ENCODE measurements around the gene PAX7. TPM values are rescaled to one million over a fixed set of nuclear protein-coding genes. Genes with fewer than 3 reads are reported as not detected.

The PAX7 gene
- total RNA-seq, 2 donors from 2014 or later = not detected

DNA sequence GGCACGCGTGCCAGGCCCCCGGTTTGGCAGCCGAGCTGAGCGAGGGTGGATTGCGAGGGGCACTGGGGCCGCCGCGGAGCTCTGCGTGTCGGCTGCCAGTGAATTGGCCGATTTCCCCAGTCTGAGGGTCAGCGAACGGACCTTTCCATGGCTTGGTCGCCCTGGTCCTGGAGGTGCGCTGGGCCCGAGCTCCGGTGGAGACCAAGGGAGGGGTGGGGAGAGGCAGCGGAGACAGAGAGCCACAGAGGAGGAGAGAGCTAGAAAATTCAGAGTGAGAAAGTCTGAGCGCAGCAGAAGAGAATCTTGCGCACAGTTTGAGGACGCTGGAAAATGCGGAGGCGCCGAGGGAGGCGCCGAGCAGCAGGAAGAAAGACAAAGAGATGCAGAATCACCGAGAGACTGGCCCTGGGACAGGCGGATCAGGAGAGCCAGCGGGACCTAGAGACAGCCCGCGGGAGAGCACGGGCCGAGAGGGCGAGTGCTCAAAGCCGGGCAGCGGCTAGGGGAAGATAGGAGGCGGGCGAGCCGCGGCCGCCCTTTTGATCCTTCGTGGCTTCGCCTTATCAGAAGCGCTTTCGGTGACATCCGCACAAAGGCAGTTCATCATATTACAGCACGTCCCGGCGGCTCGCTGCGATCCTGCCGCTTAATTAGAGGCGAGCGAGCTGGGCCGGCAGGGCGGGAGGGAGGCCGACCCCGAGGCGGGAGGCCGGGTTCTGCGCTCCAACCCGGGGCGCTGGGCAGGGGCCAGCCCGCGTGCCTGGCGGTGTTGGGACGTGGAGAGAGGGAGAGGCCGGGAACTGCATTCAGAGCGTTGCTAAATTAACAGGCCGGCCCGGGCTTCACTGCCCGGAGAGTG is 12.7 kb downstream of the PAX7 start:
- H3K27me3 ChIP-seq (replicated peaks; ENCODE audit: insufficient read depth) = peaks cover 24% of the 10 kb centered on the region
- DNase-seq (ENCODE audit: low spot score) (no peak), ATAC-seq (ENCODE audit: insufficient number of reproducible peaks, low FRiP score, low read depth) (no peak)
- H3K4me1 ChIP-seq (ENCODE audit: control insufficient read depth in 1 of 2, low read depth in 2 of 2) = peaks cover 0 to 9% of the 10 kb centered on the region in 2 donors
- H3K4me3 ChIP-seq = no peak overlapping the region
- TF ChIP-seq, protein P1, sequence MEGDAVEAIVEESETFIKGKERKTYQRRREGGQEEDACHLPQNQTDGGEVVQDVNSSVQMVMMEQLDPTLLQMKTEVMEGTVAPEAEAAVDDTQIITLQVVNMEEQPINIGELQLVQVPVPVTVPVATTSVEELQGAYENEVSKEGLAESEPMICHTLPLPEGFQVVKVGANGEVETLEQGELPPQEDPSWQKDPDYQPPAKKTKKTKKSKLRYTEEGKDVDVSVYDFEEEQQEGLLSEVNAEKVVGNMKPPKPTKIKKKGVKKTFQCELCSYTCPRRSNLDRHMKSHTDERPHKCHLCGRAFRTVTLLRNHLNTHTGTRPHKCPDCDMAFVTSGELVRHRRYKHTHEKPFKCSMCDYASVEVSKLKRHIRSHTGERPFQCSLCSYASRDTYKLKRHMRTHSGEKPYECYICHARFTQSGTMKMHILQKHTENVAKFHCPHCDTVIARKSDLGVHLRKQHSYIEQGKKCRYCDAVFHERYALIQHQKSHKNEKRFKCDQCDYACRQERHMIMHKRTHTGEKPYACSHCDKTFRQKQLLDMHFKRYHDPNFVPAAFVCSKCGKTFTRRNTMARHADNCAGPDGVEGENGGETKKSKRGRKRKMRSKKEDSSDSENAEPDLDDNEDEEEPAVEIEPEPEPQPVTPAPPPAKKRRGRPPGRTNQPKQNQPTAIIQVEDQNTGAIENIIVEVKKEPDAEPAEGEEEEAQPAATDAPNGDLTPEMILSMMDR (IDR thresholded peaks at IDR 0.05) = no peak
- no peaks in the 10 kb centered on the region for H3K9me3 ChIP-seq
- no peaks in the 10 kb centered on the region for H3K36me3 ChIP-seq
- H3K27ac ChIP-seq = no peak overlapping the region

DNA sequence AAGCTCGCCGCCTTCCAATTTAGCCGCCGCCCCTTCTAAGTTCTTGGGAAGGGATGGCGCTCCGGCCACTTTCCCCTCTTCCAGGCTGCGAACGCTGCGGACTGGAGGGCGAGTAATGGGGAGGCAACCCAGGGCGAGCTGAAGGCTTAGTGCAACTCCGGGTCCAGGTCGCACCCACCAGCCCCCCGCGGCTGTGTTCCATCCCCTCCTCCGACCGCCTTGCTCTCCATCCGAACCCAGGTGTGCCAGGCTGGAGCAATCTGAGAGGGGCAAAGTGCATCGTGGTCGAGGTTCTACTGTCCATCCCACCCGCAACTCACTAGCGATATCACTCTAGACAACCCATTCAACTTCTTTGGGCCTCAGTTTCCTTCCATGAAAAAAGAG is 13.4 kb downstream of the PAX7 start:
- H3K27me3 ChIP-seq (replicated peaks; ENCODE audit: insufficient read depth) = peaks cover 24% of the 10 kb centered on the region
- TF ChIP-seq, protein P1 (IDR thresholded peaks at IDR 0.05) = no peak
- no peaks in the 10 kb centered on the region for H3K9me3 ChIP-seq
- no peaks in the 10 kb centered on the region for H3K36me3 ChIP-seq
- peaks cover 0 to 9% of the 10 kb centered on the region in 2 donors for H3K4me1 ChIP-seq (ENCODE audit: control insufficient read depth in 1 of 2, low read depth in 2 of 2)
- no peak overlapping the region for H3K27ac ChIP-seq
- H3K4me3 ChIP-seq = no peak overlapping the region
- ATAC-seq (ENCODE audit: insufficient number of reproducible peaks, low FRiP score, low read depth) (no peak), DNase-seq (ENCODE audit: low spot score) (no peak)

DNA sequence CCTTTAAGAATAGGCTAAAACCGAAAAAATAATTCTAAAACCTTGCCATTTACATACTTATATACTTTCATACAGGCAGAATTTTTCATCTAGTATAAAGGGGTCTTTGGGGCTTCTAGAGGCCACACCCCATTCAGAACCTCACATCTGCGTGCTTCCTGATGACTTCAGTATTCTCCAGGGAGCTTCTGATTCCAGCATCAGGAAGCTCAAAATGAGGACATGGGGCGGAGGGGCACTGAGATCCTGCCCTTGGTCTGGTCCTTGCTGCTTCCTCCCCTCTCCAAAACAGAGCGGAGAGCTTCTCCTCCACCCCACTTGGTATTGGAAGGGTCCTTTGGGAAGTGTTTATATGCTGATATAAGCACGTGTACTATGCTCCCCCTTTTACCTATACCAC is 13.8 kb downstream of the PAX7 start:
- Histone ChIP-seq H3K27ac (no peak overlapping the region), H3K36me3 (no peaks in the 10 kb centered on the region), H3K4me1 (ENCODE audit: control insufficient read depth in 1 of 2, low read depth in 2 of 2) (peaks cover 0 to 9% of the 10 kb centered on the region in 2 donors), H3K27me3 (replicated peaks; ENCODE audit: insufficient read depth) (peaks cover 24% of the 10 kb centered on the region), H3K4me3 (no peak overlapping the region), H3K9me3 (no peaks in the 10 kb centered on the region)
- no peak for DNase-seq (ENCODE audit: low spot score)
- TF ChIP-seq, protein P1 (IDR thresholded peaks at IDR 0.05) = no peak
- ATAC-seq (ENCODE audit: insufficient number of reproducible peaks, low FRiP score, low read depth) = no peak

DNA sequence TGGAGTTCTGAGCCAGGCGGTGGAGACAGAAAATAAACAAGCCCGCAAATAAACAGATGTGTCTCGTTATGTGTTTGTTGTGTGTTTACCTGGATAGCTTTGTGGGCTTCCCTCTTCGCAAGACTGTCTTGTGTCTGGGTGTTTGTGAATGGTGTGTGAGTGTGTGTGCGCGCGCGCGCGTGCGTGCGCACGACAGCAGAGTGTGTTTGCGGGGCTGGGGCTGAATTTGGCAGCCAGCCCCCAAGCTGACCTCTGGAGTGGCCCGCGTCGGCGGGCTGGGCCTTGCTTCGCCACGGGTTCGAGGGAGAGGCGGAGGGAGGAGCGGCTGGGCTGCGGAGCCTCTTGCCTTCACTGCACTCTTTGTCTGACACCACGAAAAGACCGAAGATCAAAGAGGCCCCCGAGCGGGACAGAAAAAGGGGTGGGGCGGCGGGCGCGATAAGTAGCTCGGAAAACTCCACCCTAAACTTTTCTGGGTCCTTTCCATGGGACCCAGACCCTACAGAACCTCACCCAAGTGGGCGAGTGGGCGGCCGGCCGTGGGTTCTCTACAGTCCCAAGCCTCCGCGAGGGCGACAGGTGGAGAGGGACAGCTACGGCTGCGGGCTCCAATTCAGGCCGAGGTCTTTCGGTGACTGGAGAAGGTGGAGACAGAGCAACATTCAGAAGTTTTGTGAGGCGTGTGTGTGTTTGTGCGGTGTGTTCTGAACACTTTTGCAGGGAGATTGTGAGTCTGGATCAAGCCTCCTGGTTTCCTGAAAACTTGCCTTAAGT is 14.5 kb downstream of the PAX7 start:
- peaks cover 0 to 9% of the 10 kb centered on the region in 2 donors for H3K4me1 ChIP-seq (ENCODE audit: control insufficient read depth in 1 of 2, low read depth in 2 of 2)
- peaks cover 29% of the 10 kb centered on the region for H3K27me3 ChIP-seq (replicated peaks; ENCODE audit: insufficient read depth)
- no peak overlapping the region for H3K27ac ChIP-seq

DNA sequence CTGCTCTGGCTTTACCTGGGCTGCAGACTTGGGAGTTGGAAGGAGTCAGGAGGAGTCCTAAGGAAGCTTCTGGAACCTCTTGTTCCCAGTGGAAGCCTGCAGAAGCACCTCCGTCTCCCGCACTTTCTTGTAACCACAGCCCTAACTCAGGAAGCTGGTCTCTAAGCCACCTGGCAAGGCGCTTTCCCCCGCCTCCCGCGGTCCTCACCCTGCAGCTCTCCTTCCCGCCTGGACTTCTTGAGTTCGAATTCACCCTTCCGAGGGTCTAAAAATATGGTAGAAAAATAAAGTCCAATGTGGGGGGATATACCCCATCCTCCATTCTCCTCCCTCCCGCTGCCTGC is 15.1 kb downstream of the PAX7 start:
- DNase-seq (ENCODE audit: low spot score) (no peak), ATAC-seq (ENCODE audit: insufficient number of reproducible peaks, low FRiP score, low read depth) (no peak)
- Histone ChIP-seq H3K36me3 (no peaks in the 10 kb centered on the region), H3K9me3 (no peaks in the 10 kb centered on the region), H3K4me3 (no peak overlapping the region), H3K27ac (no peak overlapping the region), H3K27me3 (replicated peaks; ENCODE audit: insufficient read depth) (peaks cover 32% of the 10 kb centered on the region), H3K4me1 (ENCODE audit: control insufficient read depth in 1 of 2, low read depth in 2 of 2) (peaks cover 0 to 9% of the 10 kb centered on the region in 2 donors)
- TF ChIP-seq, protein P1 (IDR thresholded peaks at IDR 0.05) = no peak

More for the DNA sequence above, 14.5 kb downstream of the PAX7 start:
- ATAC-seq (ENCODE audit: insufficient number of reproducible peaks, low FRiP score, low read depth) = no peak
- TF ChIP-seq, protein P1 (IDR thresholded peaks at IDR 0.05) = no peak
- Histone ChIP-seq H3K36me3 (no peaks in the 10 kb centered on the region), H3K9me3 (no peaks in the 10 kb centered on the region), H3K4me3 (no peak overlapping the region)
- no peak for DNase-seq (ENCODE audit: low spot score)
